8988T (cell line): ENCODE data around the gene GAL.

Source experiments
- DNase-seq: peaks from one replicate; pipeline ENCODE4 v3.0.0; 2011

The GAL gene

DNA sequence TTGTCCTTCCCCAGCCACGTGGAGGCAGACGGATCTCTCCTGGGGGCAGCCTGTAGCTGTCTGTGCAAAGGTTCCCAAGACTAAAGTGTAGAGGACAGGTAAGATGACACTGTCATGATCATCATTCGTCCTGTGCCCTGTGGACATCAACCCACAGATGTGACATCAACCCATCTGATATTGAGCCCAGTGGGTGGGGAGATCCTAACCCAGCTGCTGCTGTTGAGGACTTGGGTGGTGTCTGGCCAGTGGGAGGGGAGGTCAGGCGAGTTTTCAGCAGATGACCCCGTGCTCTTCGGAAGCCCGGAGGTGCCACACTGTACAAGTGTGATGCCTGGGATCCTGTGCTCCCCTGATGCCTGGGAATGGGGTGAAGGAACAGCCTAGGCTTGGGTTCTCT lies 1.2 kb upstream of the GAL start:
- DNase-seq = no peak

DNA sequence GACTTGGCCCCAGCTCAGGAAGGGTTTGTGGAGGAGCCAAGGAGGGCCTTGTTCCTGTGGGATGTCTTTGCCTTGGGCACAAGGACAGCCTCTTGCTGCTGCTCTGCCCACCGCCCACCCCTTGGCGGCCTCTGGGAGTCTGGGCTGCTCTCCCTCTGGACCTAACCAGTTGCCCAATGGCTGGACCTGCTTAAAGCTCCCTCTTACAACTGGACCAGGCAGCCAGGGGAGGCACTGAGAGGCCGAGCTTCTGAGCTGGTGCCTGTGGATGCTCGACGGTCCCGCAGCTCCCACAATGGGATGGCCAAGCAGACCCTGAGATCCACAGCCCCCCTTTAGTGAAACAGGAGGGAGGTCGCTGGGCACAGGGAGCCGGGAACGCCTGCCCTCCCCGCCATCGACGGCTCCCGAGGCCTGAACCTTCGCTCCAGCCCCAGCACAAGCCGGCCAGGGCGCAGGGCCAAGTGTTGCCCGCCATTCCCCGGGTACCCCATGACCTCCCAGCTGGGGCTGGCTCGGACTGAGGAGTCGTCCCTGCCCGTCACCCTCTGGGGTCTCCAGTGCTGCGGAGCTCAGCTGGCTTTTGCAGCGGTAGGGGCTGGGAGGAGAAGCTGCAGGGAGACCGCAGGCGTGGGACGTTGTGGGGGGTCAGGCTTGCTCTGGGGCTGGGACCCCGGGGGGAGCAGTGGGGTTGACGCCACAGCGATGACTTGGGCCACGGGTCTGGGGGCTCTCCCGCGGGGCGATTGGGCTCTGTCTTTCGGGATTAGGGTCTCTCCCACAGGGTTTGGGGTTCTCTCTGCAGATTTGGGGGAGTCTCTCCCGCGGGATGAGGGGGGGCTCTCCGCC lies 584 bp upstream of the GAL start:
- no peak for DNase-seq

DNA sequence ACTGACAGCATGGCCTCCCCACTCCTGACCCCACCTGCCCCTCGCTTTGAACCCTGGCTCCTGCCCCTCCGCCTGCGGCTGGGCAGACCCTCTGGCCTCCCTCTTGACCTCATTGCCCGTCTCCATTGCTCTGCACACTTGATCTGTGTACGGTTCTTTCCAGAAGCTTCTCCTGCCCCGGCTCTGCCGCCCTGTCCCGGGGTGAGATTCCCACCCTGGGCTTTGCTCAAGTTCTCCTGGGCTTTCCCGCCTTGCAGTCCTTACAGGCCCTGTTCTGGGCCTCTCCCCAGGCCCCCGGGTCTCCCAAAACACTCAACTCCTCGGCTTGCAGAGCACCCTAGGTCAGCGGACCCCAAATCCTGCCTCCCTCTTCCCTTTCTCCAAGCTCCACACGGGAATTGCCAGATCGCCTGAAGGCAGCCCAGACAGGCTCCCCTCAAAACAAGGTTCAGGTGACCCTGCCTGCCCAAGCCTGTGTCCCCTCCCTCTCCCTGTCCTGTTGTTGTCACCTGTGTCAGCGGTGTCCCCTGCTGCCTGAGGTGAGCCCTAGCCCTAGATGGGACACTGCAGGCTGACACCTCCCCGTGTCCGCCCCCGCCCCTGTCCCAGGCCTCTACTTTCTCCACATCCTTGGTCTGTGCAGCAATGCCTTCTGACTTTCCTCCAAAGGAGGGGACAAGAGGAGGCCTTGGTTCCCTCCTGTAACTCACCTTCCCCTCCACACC lies 1.5 kb downstream of the GAL start:
- no peak for DNase-seq

DNA sequence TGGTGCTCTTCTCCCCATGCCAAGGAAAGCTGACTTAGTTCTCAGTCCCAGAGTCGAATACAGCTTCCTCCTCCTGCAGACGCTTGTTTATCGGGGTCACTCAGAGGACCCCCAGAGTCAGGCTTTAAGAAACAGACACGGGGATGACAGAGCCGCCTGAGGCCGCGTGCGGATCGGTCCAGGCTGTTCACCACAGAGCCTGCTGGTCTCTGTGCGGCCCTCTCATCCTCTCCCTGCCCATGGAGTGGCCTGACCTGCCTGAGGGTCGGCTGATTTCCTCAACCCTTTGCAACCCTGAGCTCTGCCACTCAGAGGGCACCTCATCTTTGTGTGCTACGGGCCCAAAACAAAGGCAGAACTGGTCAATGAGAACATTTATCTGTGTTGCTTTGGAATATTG lies 2.1 kb downstream of the GAL start:
- DNase-seq = no peak

DNA sequence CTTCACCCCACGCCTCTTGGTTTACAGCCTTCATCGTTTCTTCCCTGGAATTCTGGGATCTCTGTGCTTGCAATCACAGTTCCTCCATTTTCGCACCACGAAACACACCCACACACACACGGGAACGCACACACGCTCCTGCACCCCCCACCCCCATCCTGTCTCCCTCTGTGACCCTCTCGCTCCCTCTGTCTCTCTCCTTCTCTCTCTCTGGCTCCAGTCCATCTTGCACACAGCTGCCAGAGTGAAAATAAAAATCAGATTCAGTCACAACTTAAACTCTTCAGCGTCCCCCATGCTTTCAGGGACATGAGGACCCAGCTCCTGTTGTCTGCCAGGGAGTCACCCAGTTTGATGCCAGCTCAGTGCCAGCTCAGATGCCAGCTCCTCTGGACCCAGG lies 3.0 kb downstream of the GAL start:
- DNase-seq = no peak

DNA sequence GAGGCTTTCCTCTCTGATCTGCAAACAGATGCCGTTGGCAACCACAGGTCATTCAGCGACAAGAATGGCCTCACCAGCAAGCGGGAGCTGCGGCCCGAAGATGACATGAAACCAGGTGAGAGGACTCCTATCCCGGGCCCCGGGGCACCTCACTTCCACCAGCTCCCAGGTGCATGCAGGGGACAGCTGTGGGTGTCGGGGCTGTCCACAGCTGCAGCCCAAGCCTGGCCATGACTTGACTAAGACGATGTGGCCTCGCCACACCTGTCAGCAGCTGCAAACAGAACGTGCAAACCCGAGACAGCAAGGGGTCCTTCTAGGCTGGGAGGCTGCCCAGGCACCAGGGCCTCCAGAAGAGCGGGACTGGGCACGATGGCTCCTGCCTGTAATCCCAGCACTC lies 3.6 kb downstream of the GAL start:
- DNase-seq = no peak

DNA sequence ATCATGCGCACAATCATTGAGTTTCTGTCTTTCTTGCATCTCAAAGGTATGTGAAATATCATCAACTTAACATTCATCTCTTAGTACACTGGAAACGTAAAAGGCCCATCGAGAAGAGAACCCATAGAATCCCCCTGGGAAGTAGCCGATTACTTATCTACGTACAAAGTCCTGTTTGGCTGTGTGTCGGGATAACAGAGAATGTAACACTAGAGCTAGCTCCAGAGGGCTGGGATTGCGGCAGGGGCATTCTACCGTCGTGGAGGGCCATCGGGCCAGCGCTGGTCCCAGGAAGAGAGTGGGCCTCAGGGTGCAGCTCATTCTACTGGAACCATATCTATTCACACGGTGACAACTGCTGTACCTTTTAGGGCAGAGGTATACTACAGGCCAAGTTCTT lies 4.5 kb downstream of the GAL start:
- DNase-seq = no peak

DNA sequence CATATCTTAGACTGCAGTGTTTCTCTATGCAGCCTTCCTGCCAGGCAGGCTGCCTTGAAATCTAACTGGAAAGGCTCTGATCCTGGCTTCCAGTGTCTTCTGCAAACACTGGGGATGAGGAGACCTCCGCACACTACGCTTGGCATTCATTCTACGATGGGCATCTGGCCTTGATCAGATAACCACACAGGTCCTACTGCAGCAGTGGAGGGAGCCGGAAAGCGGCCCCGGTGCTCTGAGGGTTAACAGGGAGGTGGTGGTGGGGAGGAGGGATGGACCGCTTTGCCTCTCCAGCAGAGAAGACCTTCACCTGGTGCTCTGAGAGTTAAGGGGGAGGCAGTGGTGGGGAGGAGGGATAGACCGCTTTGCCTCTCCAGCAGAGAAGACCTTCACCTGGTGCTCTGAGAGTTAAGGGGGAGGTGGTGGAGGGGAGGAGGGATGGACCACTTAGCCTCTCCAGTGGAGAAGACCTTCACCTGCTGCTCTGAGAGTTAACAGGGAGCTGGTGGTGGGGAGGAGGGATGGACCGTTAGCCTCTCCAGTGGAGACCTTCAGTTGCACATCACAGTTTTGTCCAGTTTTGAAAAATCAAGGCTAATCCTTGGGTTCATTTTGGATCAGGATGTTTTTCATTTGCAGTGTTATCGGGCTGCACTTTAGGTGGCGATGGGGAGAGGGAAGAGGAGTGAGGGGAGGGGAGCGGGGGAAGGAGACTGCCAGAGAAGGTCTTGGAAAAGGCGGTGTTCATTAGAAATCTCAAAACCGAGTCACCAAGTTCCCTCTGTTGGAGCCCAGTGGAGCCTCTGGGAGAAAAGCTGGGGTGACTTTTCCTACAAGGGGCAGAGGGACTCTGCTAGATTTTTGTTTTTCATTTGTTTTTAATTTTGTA lies 5.6 kb downstream of the GAL start:
- no peak for DNase-seq

DNA sequence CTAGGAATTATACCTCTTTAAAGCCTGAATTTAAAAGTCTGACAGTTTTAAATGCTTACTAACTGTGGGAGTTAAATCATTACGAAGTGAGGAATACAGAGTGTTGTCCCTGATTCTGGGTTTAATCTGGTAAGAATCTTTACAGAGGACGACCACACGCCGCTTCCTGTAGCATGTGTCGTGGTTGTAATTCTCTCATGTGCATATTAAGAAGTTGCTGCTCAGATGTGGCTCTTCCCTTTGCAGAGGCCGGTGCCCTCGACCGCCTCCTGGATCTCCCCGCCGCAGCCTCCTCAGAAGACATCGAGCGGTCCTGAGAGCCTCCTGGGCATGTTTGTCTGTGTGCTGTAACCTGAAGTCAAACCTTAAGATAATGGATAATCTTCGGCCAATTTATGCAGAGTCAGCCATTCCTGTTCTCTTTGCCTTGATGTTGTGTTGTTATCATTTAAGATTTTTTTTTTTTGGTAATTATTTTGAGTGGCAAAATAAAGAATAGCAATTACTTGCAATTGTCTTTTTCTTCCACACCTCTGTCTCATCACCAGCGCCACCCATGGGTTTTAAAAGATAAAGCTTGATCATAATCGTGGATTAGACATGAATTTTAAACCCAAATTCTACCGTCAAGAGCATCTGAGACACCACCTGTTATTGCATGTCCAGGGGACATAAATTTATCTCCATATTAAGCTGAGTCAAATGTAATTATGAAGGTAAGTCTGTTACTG lies 6.5 kb downstream of the GAL start:
- DNase-seq = no peak

DNA sequence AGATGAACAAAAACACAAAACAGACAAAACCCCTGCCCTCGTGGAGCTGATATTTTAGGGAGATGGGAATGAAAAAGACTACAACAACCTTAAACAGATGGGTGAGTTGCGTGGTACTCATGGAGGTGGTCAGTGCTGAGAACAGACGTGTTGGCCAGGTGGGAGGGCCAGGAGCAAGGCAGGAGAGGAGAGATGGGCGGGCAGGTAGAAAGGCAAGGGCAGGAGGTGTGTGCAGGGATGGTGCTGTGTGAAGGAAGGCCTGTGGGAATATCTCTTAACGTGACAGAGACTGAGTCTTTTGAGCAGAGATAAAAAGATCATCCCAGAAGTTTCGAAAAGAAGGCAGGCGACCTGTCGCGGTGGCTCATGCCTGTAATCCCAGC lies 7.0 kb downstream of the GAL start:
- DNase-seq = no peak

DNA sequence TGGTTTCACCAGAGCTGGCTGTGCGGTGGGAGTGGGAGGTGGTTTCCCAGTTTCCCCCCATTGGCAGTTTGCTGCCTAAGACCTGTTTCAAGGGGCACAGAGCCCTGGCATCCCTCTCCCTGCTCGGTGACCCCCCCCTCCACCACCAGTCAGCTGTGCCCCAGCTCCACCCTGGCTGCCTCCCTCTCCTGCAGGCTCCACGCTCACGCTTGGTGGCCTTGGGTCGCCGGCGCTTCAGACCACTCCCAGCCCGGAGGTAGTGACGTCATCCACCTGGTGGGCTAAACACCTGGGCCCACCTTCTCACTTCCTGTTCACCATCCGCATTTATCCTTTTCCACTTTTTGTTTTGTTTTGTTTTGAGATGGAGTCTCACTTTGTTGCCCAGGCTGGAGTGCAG lies 7.8 kb downstream of the GAL start:
- no peak for DNase-seq

DNA sequence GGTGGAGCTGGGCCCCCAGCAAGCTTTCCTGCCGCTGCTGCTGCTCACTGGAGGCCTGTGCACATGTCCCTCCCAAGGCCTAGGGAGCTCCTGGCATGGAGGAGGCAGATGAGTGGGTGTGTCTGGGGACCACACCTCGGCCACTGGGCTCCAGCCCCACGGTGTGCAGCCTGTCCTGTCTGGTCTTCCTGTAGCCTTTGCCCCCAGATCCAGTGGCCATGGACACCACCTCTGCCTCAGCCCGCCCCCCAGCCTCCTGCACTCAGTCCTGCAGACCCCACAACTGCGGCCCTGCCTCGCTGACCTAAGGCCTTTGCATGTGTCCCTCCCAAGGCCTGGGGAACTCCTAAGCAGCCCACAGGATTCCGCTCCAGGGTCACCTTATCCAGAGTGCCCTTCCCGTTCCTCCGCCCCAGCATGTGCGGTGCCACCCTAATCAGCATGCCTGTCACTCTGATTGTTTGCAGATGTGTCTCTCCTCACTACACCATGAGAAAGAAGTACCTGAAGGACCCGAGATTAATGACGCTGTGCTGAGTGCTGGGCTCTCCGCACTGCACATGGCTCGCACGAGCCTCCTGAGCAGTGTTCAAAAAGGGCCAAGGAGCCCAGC lies 8.6 kb downstream of the GAL start:
- no peak for DNase-seq

DNA sequence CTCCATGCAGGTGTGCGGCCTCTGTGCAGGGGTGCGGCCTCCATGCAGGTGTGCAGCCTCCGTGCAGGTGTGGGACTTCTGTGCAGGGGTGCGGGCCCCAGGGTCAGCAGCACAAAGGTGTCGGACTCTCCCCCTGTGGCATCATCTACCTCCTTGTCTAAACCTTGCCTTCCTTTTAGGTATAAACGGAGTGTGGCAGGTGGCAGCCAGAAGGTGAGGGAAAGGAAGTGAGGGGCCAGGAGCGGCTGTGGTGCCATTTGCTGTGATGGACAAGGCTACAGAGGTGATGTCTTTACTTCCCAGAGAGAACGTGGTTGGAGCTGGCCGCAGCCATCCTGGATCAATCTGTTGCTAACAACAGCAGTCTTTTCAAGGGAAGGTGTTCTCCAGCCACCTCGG lies 9.1 kb downstream of the GAL start:
- DNase-seq = no peak

DNA sequence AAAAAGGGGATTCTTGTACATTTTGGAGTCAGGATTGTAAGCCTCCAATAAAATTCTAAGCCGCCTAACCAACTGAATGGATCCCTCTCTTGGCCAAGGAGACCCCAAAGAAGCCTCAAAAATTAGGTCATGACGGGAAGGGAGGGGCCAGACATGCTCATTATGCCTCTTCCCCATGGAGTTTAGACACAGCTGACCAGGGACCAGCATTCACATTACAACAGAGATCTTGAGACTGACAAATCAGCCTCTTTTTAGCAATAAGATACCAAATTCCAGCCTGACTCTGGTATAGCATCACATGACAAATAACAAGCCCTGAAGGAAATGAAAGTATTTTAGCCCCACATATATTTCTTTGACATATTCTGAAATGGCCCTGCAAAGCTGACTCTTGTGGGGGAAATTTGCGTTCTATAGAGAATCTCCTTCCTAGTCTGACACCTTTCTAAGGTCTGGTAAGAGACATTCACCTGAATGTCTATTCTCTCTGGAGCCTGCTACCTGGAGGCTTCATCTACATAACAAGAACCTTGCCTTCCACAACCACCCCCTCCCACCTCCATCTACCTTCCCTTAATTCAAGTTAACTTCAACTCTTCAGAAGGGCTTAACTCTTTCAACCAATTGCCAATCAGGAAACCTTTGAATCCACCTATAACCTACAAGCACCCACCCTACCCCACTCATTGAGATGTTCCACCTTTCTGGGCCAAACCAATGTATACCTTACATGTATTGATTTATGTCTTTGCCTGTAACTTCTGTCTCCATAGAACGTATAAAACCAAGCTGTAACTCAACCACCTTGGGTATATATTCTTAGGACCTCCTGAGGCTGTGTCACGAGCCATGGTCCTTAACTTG lies 10.3 kb downstream of the GAL start:
- no peak for DNase-seq

DNA sequence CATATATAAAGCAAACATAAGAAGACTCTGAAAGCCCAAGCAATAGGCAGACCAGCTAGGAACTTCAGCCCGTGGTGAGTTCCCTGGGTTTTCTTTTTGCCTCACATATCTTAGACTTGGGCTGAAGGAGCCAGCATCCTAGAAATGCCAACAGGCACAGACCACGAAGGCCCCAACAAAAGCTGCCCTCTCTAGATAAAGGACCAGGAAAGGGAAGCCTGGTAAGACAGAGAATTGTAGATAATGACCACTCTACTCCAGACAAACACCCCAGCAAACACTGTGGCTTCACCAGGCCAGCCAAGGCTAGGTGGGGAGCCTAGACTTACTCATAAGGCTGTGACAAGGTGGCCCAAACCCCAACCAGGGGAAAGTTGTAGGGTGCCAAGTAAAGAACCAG lies 11.2 kb downstream of the GAL start:
- no peak for DNase-seq

DNA sequence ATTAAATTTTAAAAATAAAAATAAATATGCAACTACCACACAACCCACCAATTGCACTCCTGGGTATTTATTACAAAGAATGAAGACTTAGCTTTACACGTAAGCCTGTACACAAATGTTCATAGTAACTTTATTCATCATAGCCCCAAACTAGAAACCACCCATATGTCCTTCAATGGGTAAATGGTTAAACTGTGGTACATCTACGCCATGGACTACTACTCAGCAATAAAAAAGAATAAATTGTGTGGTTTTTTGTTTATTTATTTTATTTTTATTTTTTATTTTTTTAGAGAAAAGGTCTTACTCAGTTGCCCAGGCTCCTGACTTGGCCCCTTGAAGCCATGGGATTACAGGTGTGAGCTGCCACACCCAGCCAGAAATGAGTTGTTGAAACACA lies 14.6 kb downstream of the GAL start:
- DNase-seq = no peak

DNA sequence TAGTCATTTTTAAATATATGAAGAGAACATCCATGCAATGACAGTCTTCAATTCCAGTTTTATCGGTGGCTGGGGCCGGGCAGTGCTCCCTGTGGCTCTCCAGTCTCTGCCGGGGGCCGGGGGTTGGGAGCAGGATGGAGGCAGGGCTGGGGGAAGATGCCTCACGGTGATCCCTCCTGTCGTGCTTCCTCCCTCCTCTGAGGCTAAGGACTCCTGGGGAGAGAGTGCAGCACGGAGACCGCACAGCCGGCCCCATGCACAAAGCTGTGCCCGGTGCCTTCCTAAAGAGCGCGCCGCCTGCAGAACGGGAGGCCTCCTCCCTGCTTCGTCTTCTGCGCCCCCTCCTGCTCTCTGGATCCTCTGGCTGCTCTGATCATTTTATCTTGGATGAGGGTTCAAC lies 20.5 kb downstream of the GAL start:
- no peak for DNase-seq

DNA sequence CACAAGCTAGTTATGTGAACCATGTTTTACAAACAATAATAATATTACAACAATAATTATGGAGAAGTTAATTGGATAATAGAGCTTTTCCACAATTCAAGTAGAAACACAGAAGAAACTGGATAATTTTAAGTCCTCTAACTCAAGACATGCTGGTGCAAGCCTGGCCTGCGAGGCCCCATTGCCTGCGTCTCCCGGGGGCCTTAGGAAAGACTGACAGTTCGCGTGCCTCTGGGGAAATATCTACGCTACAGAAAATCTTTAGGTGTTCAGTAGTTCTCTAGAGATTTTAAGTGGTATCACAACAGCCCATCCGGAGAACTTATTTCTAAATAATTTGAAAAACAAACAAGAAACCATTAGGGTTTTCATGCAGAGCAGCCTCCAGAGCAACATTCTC lies 23.2 kb downstream of the GAL start:
- no peak for DNase-seq

DNA sequence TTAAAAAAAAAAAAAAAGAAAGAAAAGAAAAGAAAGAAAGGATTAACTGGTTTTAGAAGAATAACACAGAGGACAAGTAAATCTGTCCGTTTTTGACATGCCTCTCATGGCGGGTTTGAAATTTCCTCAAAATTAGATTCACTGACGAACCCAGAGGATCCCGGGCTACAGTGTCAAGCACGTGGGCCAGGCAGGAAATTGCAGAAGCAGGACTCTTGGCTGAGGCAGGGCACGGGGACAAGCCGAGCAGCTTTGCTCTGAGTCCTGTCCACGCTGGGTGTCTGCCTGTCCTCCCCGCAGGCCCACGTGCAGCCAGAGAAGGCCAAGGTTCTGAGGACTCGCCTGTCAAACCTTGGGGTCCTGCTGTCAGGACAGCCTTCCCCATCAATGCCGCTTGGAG lies 24.7 kb downstream of the GAL start:
- no peak for DNase-seq

DNA sequence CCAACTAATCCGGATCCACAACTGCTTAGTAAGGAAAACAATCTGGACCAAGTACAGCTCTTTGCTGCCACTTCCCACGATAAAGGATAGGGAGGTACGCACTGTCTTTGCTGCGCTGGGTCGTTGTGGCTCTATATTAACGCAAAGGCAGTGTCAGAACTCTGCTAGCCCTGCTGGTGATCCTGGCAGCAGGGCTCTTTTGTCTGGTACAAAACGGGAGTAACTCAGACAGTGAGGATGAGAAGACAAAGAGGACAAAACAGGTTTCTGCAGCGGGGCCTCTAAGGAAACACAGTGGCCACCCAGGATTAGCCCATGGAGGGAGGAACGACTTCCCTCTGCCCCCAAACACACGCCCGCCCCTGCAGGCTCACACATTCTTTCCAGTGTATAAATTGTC lies 26.1 kb downstream of the GAL start:
- DNase-seq = no peak

DNA sequence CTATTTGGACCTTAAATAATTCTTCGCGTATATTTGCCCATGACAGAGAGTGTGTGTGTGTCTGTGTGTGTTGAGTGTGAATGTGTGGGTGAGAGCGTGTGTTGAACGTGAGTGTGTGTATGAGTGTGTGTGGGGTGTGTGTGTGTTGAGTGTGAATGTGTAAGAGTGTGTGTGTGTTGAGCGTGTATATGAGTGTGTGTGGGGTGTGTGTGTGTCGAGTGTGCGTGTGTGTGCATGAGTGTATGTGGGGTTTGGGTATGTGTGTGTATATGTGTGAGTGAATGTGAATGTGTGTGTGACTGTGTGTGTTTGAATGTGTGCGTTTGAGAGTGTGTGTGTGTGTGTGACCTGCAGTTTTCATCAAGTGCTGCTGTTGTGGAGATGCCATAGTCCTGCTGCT lies 26.8 kb downstream of the GAL start:
- DNase-seq = no peak
